A549 (cell line): ENCODE results near the gene PCED1A.

Experiments used
- CBX8 ChIP-seq: fragments of 200-600 bp; sonication (generic); IDR thresholded peaks from 2 replicates; pipeline ENCODE4 v1.6.1; 2016
- CTCF ChIP-seq: fragments of >200 bp; sonication (Bioruptor Twin); formaldehyde crosslinking; IDR thresholded peaks from 3 replicates; pipeline ENCODE4 v1.5.1; 2016
- EP300 ChIP-seq, 2 experiments: fragments of >200 bp; sonication (Bioruptor Twin); formaldehyde crosslinking; IDR thresholded peaks; 2 replicates in 1 of 2; 3 replicates in 1 of 2; pipeline ENCODE4 v1.6.1; 2016 to 2017
- HMGXB4 ChIP-seq: fragments of 250-450 bp; sonication (Bioruptor Pico); IDR thresholded peaks from 2 replicates; pipeline ENCODE4 v1.5.0; 2021; ENCODE audit warnings: mild to moderate bottlenecking, moderate library complexity, borderline replicate concordance
- JUN ChIP-seq, 2 experiments: fragments of >200 bp; sonication (Bioruptor Twin); formaldehyde crosslinking; IDR thresholded peaks; 2 replicates in 1 of 2; 3 replicates in 1 of 2; pipeline ENCODE4 v1.6.1; 2016 to 2017
- KDM5A ChIP-seq: fragments of 200-600 bp; sonication (generic); IDR thresholded peaks from 2 replicates; pipeline ENCODE4 v1.6.1; 2016; ENCODE audit warnings: antibody characterized with exemption, mild to moderate bottlenecking
- NR3C1 ChIP-seq: fragments of >200 bp; sonication (Bioruptor Twin); formaldehyde crosslinking; IDR thresholded peaks from 3 replicates; pipeline ENCODE4 v1.6.1; 2017
- POLR2A ChIP-seq: IDR thresholded peaks from 2 replicates; pipeline ENCODE4 v1.6.1; 2012; ENCODE audit warnings: mild to moderate bottlenecking, low read length
- RAD21 ChIP-seq, 2 experiments: fragments of >200 bp in 1 of 2; sonication (Bioruptor Twin) in 1 of 2; formaldehyde crosslinking in 1 of 2; IDR thresholded peaks in 1 of 2; conservative IDR thresholded peaks in 1 of 2; 2 replicates in 1 of 2; 3 replicates in 1 of 2; pipeline ENCODE4 v1.6.1; 2012 to 2018; ENCODE audit warnings: inconsistent platforms in 1 of 2
- RCOR1 ChIP-seq: fragments of 150-350 bp; IDR thresholded peaks from 2 replicates; pipeline ENCODE4 v1.6.1; 2014; ENCODE audit warnings: antibody characterized with exemption, low read length, low read depth
- REST ChIP-seq: fragments of 200-600 bp; sonication (generic); IDR thresholded peaks from 2 replicates; pipeline ENCODE4 v1.6.1; 2016; ENCODE audit warnings: antibody characterized with exemption, mild to moderate bottlenecking, moderate library complexity

- TF ChIP-seq RCOR1 (no peak), CTCF (no peak), RAD21 (conservative IDR thresholded peaks at IDR 0.05 in 1 of 2, IDR thresholded peaks at IDR 0.05 in 1 of 2) (no peak), POLR2A (no peak), JUN (IDR thresholded peaks at IDR 0.05) (no peak), REST (no peak), NR3C1 (no peak), HMGXB4 (CRISPR knock-in tag) (no peak), CBX8 (no peak), EP300 (IDR thresholded peaks at IDR 0.05) (no peak), KDM5A (no peak)
Measured at GRCh38 chr20:2829376-2829775, 11.1 kb downstream of the PCED1A start.
